HG02852 (cell line): ENCODE results near the gene EXOSC7.
A peak's percentile ranks its signal among the peaks of the same experiment; 100 is the strongest.
"Not testable (repeated sequence)": the region's sequence is repeated elsewhere in the genome, so short reads cannot be mapped to it uniquely, and the experiment has no call there.

ENCODE experiments used
- ATAC-seq: cut with Tn5 transposase; IDR thresholded peaks from one replicate; pipeline ENCODE4 v1.9.1; 2021; ENCODE audit warnings: mild to moderate bottlenecking, moderate library complexity; ENCODE audit not compliant: unreplicated experiment

The EXOSC7 gene

GRCh38 chr3:44961888-44962287, 14.2 kb upstream of the EXOSC7 start:
- ATAC-seq, result no peak

DNA sequence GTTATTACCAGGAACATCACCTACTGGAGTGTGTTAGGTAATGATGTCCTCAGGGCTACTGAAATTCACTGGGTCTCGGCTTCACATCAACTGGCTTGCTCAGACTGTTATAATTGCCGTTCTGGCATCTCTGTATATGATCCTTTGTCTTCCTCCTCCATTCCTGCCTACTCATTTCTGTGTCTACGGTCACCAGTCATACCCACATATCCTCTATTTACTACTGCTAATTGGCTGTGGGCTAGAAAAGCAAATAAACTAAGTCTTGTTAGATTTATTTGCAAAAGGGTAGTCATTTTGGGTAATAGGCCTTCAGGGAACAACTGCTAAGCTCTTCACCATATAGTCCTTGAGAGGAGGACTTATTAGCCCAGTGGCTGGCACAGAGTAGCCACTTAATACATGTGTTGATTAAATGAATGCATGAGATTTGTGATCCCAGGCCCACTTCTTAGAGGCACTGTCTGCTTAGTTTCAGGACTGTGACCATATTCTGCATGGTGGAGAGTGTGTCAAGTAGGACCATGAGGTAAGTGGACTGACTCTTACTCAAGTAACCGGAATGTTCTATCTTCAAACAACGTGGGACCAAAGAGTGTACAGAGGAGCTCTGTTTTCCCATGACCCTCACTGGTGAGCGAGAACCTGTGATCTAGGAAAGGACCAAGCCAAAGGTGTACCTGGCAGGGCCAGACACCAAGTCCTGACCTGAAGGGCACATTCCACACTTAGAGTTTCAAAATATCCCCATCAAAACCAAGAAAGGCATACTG, 13.2 kb upstream of the EXOSC7 start:
- ATAC-seq, result no peak

DNA sequence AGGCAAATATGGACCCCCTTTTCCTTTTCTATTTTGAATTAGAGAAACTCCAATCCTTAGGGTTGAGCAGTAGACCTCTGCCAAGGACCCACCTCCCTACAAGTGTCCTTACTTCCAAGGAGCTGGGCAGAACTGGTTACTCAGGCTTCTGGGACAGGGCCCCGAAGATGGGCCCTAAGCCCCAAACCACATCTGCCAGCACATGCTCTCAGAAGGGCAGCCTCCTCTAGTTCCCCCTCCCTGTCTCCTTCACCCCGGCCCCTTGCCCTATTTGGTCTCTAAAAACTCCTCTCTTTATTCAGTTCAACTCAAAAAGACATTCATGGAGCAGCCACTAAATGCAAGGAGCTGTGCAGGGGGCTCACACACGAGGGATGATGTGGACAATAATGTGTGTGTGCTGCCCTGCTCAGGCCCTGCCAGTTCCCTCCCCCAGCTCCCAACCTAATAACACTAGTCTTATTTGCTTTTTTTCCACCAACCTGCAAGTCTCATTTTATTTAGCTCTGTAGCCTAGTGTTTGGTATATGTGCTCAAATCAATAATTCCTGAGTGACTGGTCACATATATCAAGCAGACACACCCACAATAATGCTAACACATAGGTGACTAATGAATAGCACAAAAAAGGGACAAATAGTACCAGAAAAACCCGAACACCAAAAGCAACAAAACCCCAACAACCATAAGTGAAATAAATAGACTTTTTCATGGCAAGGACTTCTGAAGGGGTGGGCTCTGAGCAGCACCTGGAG, 12.3 kb upstream of the EXOSC7 start:
- ATAC-seq, result no peak

- ATAC-seq, result no peak
These were observed 10.9 kb upstream of the EXOSC7 start for GRCh38 chr3:44965165-44965564.

- no peak for ATAC-seq
These were observed 9.2 kb upstream of the EXOSC7 start for GRCh38 chr3:44966795-44967278.

DNA sequence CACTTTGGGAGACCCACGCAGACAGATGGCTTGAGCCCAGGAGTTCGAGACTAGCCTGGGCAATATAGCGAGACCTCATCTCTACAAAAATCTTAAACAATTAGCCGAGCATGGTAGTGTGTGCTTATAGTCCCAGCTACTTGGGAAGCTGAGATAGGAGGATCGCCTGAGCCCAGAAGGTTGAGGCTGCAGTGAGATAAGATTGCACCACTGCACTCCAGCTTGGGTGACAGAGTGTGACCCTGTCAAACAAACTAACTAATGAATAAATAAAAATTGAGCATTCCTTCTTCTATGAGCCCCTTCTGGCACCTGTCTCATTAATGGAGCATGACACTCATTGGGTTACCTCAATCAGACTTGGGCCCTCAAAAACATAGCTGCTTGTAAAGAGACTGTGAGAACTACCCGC, 7.6 kb upstream of the EXOSC7 start:
- no peak for ATAC-seq

- ATAC-seq, result no peak
These were observed 6.8 kb upstream of the EXOSC7 start for GRCh38 chr3:44969154-44969827.

- no peak for ATAC-seq
These were observed 6.2 kb upstream of the EXOSC7 start for GRCh38 chr3:44969828-44970179.

DNA sequence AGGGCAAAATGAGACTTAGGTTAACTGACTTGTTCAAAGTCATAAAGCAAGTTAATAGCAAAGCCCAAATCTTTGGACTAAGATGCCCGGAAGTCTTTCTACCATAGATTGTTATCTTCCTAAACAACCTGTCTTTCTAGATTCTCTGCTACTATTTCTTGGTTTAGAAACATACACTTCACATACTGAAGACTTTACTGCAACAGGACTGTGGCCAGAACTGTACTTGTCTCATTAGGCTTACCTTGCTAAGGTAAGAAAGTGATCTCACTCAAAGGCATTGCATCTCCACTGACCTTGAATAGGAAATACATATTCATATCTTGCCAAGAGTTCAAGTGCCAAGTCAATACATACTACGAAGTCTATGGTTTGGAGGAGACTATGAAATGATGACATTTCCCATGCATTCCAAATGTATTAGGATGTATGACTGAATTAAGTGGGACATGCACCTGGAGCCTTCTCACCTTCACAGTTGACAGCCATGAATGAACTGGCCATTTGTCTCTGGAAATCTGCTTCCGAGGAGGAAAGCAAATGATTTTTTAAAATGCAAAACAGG, 5.0 kb upstream of the EXOSC7 start:
- ATAC-seq, result no peak

DNA sequence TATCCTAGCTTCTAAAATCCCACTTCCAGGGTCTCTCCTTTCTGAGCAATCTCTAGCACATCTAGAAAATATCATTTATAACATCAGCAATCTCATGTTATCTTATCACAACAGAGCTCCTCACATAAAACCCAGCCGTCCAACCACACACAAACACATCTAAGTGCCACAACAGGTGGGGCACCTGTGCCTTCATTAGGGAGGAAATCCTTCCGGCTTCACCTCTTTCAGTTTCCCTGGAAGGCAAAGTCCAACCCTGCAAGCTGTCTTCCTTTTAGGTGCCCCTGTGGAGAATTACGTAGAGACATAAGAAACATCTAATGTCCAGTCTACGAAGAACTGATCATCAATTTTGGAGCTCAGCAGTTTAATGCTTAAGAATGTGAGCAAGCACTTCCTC, 1.6 kb upstream of the EXOSC7 start:
- ATAC-seq, result no peak

- ATAC-seq, result no peak
These were observed 5.2 kb downstream of the EXOSC7 start for GRCh38 chr3:44981220-44981619.

DNA sequence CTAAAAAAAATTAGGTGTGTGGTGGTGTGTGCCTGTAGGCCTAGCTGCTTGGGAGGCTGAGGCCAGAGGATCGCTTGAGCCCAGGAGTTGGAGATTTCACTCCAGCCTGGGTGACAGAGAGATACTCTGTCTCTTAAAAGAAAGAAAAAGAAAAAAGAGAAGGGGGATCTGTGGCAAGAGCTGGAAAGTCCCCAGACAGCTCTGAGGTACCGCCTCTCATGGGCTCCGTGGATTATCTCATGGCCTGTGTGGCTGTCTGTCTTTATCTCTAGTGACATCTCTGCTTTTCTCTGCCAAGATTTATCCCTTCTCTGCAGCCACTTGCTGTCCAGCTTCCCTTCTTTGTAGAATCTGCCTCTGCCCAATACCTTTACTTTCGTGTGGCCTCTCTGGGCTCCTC, 5.7 kb downstream of the EXOSC7 start:
- ATAC-seq, result peak; percentile 59

- no peak for ATAC-seq
These were observed 6.8 kb downstream of the EXOSC7 start for GRCh38 chr3:44982817-44983216.

DNA sequence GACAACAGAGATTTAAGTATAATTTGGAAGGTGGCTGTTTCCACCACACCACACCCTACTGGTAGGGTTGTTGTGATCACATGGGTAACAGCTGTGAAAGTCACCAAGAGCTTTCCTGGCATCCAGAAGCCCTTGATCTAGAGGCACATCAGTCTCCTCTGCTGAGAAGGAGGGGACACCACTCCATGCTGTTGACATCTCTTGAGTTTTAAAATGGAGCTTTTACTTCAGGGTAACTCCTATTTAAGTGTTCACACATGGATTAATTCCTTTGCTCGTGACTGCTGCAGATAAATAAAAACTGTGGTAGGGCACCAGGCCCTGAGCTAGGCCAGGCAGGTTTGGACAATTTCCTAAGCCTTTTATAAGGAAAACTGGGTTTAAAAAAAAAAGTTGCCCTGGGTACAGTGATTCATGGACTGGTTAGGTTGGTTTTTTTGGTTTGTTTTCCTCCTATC, 7.5 kb downstream of the EXOSC7 start:
- ATAC-seq, result no peak

GRCh38 chr3:44984335-44984734, 8.3 kb downstream of the EXOSC7 start:
- no peak for ATAC-seq

- ATAC-seq, result not testable (repeated sequence)
These were observed 10.3 kb downstream of the EXOSC7 start for GRCh38 chr3:44986330-44986729.

DNA sequence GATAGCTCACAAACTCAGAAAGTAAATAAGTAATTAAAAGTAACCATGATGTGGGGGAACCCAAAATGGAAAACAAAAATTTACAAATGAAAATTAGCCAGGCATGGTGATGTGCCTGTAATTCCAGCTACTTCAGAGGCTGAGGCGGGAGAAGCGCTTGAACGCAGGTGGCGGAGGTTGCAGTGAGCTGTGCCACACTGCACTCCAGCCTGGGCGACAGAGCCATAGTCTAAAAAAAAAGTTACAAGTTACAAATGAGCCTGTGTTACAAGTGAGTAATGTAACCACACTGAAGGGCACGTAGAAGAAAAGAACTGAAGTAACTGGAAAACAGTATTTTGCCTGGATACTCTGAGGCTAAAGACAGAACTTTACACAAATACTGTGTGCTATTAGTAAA, 11.3 kb downstream of the EXOSC7 start:
- ATAC-seq, result no peak

DNA sequence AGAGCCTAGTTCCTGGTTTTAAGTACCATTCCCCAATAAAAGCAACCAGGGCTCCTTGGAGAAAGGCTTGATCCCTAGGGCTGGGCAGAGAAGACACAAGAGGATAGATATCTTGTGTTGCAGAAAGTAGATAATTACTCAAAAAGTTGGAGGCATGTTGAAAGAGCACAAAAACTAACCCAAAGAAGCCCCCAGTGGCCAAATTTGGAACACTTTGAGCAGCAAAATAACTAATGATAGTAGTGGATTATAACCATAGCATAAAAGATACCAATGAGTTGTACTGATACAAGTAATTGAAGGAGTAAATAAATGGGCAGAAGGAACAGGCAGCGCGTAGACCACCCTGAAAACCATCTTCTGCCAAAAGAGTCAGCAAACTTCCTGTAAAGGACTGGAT, 12.0 kb downstream of the EXOSC7 start:
- ATAC-seq, result no peak

- ATAC-seq, result no peak
These were observed 13.1 kb downstream of the EXOSC7 start for GRCh38 chr3:44989141-44989540.

GRCh38 chr3:44989636-44990373, 13.8 kb downstream of the EXOSC7 start:
- no peak for ATAC-seq

GRCh38 chr3:44991326-44991725, 15.3 kb downstream of the EXOSC7 start:
- no peak for ATAC-seq
